HFF-Myc (cell line): ENCODE measurements around the gene FAM222B.

Experiments used
- DNase-seq: peaks from one replicate; pipeline ENCODE4 v3.0.0-alpha.2; 2011; ENCODE audit warnings: low read depth; ENCODE audit errors: extremely low read depth
- H3K4me3 ChIP-seq: replicated peaks from 2 replicates; pipeline ENCODE4 v1.5.1; 2011; ENCODE audit warnings: low read depth, mild to moderate bottlenecking, control low read depth, low read length
- CTCF ChIP-seq: IDR thresholded peaks from 2 replicates; pipeline ENCODE4 v1.5.1; 2012; ENCODE audit warnings: mild to moderate bottlenecking, low read depth, low read length, control low read depth; ENCODE audit errors: missing control alignments

FAM222B gene

GRCh38 chr17:28885951-28886350, 43.4 kb upstream of the FAM222B start:
- no peak for DNase-seq
- no peak overlapping the region for H3K4me3 ChIP-seq
- TF ChIP-seq CTCF: no peak

GRCh38 chr17:28885363-28885762, 42.8 kb upstream of the FAM222B start:
- no peak for DNase-seq
- H3K4me3 ChIP-seq: no peak overlapping the region
- TF ChIP-seq CTCF: no peak

DNA sequence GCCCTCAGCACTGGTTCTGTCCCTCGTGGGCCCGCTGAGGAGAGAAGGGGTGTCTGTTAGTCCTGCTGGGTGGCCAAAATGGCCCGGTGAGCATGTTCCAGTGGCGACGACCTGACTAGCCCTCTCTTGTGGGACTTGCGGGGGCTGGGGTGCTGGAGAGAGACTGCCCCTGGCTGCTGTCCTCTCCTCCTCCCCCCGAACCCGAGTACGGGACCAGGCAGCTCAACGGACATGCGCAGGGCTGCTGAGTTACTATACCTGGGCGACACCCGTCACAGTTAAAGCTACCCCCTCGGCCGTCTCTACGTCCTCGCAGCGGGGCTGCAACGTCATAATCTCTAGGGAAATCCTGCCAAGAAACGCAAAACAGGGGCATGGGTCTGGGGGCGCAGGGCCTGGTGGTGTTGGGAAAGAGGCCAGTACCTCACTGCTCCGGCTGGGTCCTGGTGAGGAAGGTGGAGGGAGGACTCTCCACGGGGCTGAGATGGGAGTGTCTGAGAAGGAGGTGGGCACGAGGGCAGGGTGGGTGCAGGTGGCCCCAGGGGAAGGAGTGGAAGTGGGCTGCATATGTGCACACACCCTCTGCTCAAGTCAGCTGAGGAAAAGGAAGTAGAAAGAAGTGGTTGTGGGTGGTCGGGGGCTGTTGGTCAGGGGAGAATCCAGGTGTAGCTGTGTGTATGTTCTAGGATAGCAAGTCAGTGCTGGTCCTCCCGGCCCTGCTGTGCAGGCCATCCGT, 41.5 kb upstream of the FAM222B start:
- no peak for TF ChIP-seq CTCF
- DNase-seq: no peak
- no peak overlapping the region for H3K4me3 ChIP-seq

DNA sequence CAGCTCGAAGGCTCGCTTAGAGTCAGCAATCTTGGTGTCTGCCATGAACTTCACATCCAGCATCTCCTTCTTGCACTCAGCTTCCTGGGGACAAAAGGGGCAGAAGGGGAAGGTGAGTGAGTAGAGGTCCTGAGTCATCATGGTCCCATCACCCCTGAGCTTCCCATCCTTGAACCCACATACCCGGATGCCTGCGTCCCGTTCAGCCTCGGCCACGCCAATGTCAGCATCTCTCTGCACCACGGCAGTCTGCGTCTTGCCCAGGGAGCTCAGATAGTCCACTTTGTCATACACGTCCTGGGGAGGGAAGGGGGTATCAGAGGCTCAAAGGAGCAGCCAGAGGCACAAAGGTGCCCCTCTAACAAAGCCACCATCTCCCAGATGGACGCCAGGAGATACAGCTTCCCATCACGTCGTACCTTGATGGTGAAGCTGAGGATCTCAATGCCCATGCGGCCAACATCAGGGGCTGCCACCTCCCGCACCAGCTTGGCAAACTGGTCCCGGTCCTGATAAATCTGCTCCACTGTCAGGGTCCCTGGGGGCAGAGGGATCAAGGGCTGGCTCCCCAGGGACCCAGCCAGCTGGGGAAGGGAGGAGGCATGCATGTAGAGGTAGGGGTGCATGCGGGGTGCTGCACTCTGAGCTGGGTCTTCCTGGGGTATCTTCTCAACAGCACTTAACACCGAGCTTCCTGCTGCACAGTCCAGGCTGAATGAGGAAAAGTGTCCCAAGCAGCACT, 39.7 kb upstream of the FAM222B start:
- no peak for DNase-seq
- no peak for TF ChIP-seq CTCF
- H3K4me3 ChIP-seq: no peak overlapping the region

DNA sequence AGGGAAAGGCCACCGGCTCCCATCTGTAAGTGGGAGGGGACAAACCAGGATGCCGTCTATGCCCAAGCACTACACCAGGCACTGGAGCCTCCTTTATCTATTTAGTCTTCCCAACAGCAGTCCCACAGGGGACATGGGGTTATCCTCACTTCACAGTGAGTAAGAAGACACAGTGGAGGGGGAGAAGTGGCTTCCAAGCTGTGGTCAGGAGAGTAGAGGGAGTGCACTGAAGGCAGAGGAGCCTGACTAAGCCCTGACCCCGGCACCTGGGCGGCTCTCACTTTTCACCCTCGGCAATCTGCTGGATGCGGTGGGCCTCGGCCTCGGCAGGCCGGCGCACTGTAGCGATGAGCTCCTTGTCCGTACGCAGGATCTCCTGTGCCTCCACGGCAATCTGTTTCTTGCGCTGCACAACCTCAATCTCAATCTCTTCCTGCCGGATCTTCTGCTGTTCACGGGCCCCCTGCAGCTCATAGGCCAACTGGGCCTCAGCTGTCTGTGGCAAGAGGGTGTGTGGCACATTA, 39.0 kb upstream of the FAM222B start:
- TF ChIP-seq CTCF: no peak
- DNase-seq: no peak
- H3K4me3 ChIP-seq: no peak overlapping the region

GRCh38 chr17:28880572-28880945, 38.0 kb upstream of the FAM222B start:
- no peak for TF ChIP-seq CTCF
- DNase-seq: no peak
- no peak overlapping the region for H3K4me3 ChIP-seq
